Astrocyte of the spinal cord (primary cell): ENCODE measurements around the gene GPR62.

Experiments used
- DNase-seq: peaks from one replicate; pipeline ENCODE4 v3.0.0; 2011; ENCODE audit warnings: low read depth, low spot score
- H3K4me3 ChIP-seq: 2 replicates; pipeline ENCODE4 v1.5.1; 2011; ENCODE audit warnings: low read depth, mild to moderate bottlenecking, low read length, moderate library complexity
- in situ Hi-C: cut with HindIII; loops from 2 replicates; pipeline ENCODE4 v1.10.0; 2017; ENCODE audit warnings: low sequenced_read_pairs
- TF ChIP-seq, protein P1 (sequence below): IDR thresholded peaks from 2 replicates; pipeline ENCODE4 v1.5.1; 2012; ENCODE audit warnings: low read depth, mild to moderate bottlenecking, low read length, inconsistent platforms

Gene GPR62

DNA sequence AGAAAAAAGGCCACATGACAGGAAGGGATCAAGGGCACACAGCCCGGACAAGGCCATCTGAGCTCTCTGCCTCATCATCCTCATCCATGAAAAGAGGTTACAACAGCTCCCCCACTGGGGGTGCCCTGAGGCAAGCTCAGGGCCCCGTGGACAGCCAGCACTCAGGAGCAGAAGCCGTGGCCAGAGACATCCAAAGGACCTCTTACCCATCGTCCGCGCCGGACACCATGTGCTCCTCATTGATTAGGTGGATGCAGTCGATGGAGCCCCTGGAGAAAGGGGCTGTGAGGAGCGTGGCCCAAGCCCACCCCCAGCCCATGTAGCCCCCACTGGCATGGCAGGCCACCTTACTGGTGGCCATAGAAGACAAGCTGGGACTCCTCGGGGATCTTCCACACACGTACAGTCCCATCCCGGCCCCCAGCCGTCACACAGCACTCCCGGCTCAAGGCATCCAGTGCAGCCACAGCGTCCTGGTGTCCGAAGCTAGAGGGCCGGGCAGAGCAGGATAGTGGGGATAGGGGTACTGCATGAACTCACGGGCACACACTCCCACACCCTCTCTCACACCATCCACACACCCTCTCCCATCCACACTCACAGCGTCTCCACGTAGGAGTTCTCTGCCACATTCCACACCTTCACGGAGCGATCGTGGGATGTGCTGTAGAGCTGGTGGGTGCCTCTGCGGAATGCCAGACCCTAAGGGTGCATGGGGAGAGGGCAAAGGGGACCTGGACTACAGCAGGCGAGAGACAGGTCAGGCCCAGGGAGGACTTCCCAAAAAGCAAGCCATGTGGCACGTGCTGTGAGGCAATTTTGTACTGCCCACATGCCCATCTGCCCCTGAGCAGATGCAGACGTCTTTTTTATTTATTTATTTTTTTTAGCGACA lies 19.9 kb upstream of the GPR62 start:
- TF ChIP-seq, protein P1, sequence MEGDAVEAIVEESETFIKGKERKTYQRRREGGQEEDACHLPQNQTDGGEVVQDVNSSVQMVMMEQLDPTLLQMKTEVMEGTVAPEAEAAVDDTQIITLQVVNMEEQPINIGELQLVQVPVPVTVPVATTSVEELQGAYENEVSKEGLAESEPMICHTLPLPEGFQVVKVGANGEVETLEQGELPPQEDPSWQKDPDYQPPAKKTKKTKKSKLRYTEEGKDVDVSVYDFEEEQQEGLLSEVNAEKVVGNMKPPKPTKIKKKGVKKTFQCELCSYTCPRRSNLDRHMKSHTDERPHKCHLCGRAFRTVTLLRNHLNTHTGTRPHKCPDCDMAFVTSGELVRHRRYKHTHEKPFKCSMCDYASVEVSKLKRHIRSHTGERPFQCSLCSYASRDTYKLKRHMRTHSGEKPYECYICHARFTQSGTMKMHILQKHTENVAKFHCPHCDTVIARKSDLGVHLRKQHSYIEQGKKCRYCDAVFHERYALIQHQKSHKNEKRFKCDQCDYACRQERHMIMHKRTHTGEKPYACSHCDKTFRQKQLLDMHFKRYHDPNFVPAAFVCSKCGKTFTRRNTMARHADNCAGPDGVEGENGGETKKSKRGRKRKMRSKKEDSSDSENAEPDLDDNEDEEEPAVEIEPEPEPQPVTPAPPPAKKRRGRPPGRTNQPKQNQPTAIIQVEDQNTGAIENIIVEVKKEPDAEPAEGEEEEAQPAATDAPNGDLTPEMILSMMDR: no peak
- in situ Hi-C loops: no loop called here
- H3K4me3 ChIP-seq: no peak overlapping the region
- DNase-seq: no peak

DNA sequence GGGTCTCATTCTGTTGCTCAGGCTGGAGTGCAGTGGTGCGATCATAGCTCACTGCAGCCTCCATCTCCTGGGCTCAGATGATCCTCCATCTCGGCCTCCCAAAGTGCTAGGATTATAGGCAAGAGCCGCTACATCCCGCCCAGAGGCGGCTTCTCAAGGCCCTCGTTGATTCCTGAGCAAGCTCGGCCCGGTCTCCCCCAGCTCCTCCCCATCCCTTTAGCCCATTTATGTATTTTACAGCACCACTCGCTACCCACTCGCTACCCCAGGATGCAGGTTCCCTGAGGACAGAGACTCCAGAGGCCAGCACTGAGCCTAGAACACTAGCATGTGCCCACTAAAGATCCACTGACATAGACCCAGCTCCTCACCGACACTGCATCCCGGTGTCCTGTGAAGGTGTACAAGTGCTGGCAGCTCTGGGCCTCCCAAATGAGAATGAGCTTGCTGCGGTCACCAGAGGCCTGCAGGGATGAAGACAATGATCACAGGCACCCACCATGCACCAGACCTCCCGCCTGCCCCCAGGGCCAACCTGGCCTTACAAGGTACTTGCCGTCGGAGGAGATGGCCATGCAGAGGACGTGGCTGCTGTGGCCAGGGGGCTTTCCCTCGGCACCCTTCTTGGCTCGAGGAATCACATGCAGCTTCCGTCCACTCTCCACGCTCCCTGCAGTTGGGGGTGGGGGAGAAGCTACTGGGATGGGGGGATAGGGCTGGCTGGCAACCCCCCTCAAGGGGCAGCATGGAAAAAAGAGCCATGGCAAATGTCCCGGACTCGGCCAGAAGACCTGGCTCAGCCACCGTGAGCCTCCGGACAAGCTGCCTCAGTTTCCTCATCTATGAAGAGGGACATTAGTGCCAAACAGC lies 19.1 kb upstream of the GPR62 start:
- no peak for DNase-seq
- no peak overlapping the region for H3K4me3 ChIP-seq
- in situ Hi-C loops: no loop called here
- TF ChIP-seq, protein P1: no peak

DNA sequence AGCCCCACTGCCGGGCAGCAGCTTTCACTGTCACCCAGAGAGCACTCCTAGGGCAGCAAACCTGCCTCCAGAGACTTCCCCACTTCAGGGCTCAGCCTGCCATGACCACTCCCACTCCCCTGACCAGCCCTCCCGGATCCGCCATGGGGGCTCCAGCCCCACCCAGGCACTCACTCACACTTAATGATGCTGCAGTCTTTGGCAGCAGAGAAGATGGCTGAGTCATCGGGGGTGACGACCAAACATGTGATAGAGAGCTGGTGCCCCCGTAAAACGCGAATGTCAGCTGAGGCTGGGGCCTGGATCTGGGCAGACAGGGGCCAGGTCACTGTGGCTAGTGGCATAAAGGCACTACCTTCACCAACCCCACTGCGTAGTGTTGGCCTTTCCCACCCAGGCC lies 18.2 kb upstream of the GPR62 start:
- no peak for DNase-seq
- in situ Hi-C loops: no loop called here
- TF ChIP-seq, protein P1: no peak
- no peak overlapping the region for H3K4me3 ChIP-seq

DNA sequence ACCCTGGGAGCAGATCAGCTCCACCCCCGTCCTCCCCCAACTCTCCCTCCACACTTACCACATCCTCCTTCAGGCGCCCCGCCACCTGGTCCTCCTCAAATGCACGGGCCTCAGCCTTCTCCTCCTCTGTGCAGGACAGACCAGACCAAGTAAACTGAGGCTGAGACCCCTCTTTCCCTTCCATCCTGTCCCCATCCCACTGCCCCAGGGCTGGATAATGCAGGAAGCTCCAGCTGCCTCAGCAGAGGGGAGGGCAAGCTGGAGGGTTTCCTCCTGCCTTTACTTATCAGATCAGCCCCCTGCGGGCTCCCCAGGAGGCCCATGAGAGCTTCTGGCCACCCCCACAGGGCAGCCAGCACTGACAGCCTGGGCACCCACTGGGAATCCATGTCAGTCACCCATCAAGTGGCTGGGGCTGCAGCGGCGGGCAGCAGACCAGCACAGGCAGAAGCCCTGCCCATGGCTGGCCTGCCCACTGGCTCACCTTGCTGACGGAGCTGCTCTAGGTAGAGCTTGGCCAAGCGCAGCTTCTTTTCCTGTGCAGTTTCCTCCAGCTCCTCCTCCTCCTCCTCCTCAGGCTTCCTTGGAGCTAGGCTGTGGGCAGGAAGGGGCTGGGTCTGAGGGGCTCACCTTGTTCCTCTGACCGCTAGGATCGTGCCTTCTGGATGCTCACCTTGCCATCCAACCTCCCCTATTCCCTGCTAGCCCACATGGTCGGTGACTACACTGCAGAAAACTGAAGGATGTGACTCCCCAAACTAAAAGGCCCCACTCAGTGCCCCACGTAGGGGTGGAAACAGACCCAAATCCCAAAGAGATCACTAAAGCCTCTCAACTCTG lies 17.4 kb upstream of the GPR62 start:
- no peak overlapping the region for H3K4me3 ChIP-seq
- DNase-seq: no peak
- TF ChIP-seq, protein P1: no peak
- in situ Hi-C loops: no loop called here

DNA sequence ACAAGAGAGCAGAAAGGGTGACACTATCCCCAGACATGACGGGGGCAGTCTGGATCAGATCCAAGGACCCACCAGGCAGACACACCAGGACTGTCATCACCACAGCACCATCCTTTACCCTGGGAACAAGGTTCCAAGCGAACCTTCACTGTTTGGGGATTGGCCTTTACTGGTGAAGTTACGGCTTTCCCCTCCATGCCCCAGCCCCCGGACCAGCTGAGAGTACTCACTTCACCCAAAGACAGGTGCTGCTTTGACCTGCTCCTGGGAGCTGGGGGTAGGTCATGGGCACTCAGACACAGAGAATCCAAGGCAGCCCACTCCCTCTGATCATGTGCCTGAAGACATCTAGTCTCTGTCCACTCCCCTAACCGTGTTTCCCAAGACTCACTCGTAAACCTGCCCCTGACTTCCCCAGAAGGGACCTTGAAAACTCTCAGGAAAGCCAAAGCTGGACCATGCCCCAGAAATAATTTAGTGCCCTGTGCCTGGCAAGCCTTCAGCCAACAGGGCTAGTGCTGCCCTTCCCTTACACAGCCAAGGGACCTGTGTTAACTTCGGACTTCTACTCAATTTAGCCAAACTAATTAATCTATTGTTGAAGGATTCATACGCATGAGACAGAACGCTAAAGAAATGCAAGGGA lies 16.3 kb upstream of the GPR62 start:
- in situ Hi-C loops: no loop called here
- no peak for DNase-seq
- TF ChIP-seq, protein P1: no peak
- no peak overlapping the region for H3K4me3 ChIP-seq
